KMS-11 (cell line): ENCODE results near the gene PRCC.

ENCODE experiments used
- H2AFZ ChIP-seq: fragments of 200-600 bp; sonication (generic); 2 replicates; pipeline ENCODE4 v1.6.1; 2016; ENCODE audit warnings: antibody characterized with exemption, mixed run types, low read depth
- H3K27ac ChIP-seq: fragments of 200-600 bp; sonication (generic); 2 replicates; pipeline ENCODE4 v1.6.1; 2016; ENCODE audit warnings: mild to moderate bottlenecking, mixed run types
- H3K27me3 ChIP-seq: fragments of 200-600 bp; sonication (generic); 2 replicates; pipeline ENCODE4 v1.6.1; 2017; ENCODE audit warnings: mild to moderate bottlenecking, low read depth, mixed run types, moderate library complexity; ENCODE audit not compliant: insufficient read depth
- H3K36me3 ChIP-seq: fragments of 200-600 bp; sonication (generic); 2 replicates; pipeline ENCODE4 v1.6.1; 2017; ENCODE audit warnings: mild to moderate bottlenecking, mixed run types; ENCODE audit not compliant: insufficient read depth
- H3K4me1 ChIP-seq: fragments of 200-600 bp; sonication (generic); 2 replicates; pipeline ENCODE4 v1.6.1; 2016; ENCODE audit warnings: mild to moderate bottlenecking, low read depth, mixed run types; ENCODE audit not compliant: poor library complexity, severe bottlenecking
- H3K4me2 ChIP-seq: fragments of 200-600 bp; sonication (generic); 2 replicates; pipeline ENCODE4 v1.7.0; 2016; ENCODE audit warnings: mild to moderate bottlenecking, mixed run types
- H3K4me3 ChIP-seq: fragments of 200-600 bp; sonication (generic); IDR thresholded peaks from 2 replicates; pipeline ENCODE4 v1.6.1; 2017; ENCODE audit warnings: low read depth, low read length, mixed read lengths; ENCODE audit not compliant: insufficient read depth
- H3K79me2 ChIP-seq: fragments of 200-600 bp; sonication (generic); 2 replicates; pipeline ENCODE4 v1.6.1; 2016; ENCODE audit warnings: low read depth, mixed run types; ENCODE audit not compliant: insufficient read depth
- H3K9ac ChIP-seq: fragments of 200-600 bp; sonication (generic); 2 replicates; pipeline ENCODE4 v1.6.1; 2016; ENCODE audit warnings: mild to moderate bottlenecking, mixed run types
- H4K20me1 ChIP-seq: fragments of 200-600 bp; sonication (generic); 2 replicates; pipeline ENCODE4 v1.6.1; 2016; ENCODE audit warnings: mild to moderate bottlenecking, mixed run types; ENCODE audit not compliant: insufficient read depth
- TF ChIP-seq, protein P1 (sequence below): fragments of 200-600 bp; sonication (generic); conservative IDR thresholded peaks from 2 replicates; pipeline ENCODE4 v1.6.1; 2017; ENCODE audit warnings: low read depth, mild to moderate bottlenecking, antibody characterized with exemption, low read length, moderate library complexity, mixed read lengths

The PRCC gene

DNA sequence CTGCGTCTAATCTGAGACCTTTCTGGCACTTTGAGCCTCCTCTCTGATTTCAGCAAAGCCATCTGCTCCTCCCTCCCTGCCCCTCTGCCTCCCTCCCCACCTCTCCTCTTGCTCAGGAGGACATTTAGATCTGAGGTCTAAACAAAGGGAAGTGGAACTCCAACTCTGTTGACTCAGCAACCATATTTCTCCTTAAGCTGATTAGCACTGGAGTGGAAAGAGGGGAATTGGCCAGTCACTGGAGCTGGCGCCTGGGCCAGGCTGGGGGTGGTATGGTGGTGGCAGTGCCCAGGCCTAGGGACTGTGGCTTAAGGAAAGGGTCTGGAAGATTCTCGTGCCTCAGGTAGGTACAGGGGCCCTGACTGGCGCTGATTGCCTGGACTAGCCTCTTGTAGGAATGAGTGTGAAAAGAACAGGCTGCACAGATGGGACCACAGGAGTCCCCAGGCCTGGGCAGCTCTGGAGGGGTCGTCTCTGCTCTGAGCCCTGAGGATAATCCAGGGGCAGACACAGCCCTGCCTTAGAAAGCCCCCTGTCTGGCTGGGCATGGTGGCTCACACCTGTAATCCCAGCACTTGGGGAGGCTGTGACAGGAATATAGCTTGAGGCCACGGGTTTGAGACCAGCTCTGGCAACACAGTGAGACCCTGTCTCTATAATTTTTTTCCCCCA is 37.4 kb downstream of the PRCC start:
- peaks cover 13% of the 10 kb centered on the region for H3K4me1 ChIP-seq
- H4K20me1 ChIP-seq = no peaks in the 10 kb centered on the region
- H3K79me2 ChIP-seq = no peaks in the 10 kb centered on the region
- H2AFZ ChIP-seq = no peak overlapping the region
- peaks cover 5% of the 10 kb centered on the region; the same call in 1 of the 2 replicates for H3K36me3 ChIP-seq
- H3K4me3 ChIP-seq = no peak overlapping the region
- no peak overlapping the region for H3K4me2 ChIP-seq
- TF ChIP-seq, protein P1, sequence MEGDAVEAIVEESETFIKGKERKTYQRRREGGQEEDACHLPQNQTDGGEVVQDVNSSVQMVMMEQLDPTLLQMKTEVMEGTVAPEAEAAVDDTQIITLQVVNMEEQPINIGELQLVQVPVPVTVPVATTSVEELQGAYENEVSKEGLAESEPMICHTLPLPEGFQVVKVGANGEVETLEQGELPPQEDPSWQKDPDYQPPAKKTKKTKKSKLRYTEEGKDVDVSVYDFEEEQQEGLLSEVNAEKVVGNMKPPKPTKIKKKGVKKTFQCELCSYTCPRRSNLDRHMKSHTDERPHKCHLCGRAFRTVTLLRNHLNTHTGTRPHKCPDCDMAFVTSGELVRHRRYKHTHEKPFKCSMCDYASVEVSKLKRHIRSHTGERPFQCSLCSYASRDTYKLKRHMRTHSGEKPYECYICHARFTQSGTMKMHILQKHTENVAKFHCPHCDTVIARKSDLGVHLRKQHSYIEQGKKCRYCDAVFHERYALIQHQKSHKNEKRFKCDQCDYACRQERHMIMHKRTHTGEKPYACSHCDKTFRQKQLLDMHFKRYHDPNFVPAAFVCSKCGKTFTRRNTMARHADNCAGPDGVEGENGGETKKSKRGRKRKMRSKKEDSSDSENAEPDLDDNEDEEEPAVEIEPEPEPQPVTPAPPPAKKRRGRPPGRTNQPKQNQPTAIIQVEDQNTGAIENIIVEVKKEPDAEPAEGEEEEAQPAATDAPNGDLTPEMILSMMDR = no peak
- H3K9ac ChIP-seq = no peak overlapping the region
- no peak overlapping the region for H3K27ac ChIP-seq
- H3K27me3 ChIP-seq = no peaks in the 10 kb centered on the region

DNA sequence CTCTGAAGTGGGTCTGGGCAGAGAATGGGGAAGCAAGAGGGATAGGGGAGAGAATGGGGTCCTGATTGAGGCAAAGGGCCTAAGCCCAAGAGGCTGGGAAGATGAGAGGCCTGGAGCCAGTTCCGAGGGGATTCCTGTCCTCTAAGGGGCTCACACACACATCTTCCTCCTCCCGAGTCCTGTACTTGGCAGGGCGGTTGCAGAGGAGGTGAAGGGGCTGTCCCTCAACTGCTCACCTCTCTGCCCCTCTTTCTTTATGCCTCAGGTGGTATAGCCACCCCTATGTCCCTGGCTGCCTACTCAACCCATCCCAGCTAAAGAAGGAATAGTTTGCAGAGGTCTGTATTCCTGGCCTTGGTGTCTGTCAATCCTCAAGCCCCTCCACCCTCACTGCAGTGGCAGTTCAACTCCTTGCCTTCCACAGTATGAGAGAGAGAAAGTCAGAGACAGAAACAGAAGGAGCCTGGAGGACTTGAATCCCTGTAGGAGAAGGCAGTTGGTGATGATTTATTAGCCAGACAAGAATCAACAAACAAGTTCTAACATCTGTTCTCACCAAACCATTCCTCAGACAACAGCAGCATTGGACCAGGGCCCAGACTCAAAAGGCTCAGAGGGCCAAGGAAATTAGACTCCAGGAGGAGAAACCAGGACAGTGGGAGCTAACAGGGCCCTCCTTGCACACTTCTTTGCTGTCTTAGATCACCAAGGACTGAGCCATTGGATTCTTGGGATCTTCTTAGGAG is 38.6 kb downstream of the PRCC start:
- Histone ChIP-seq H2AFZ (no peak overlapping the region), H3K4me2 (no peak overlapping the region), H3K27ac (no peak overlapping the region), H3K4me3 (no peak overlapping the region), H4K20me1 (no peaks in the 10 kb centered on the region), H3K9ac (no peak overlapping the region), H3K27me3 (no peaks in the 10 kb centered on the region), H3K4me1 (peaks cover 13% of the 10 kb centered on the region), H3K79me2 (no peaks in the 10 kb centered on the region), H3K36me3 (peaks cover under 1% of the 10 kb centered on the region; the same call in 1 of the 2 replicates)
- TF ChIP-seq, protein P1 = no peak

DNA sequence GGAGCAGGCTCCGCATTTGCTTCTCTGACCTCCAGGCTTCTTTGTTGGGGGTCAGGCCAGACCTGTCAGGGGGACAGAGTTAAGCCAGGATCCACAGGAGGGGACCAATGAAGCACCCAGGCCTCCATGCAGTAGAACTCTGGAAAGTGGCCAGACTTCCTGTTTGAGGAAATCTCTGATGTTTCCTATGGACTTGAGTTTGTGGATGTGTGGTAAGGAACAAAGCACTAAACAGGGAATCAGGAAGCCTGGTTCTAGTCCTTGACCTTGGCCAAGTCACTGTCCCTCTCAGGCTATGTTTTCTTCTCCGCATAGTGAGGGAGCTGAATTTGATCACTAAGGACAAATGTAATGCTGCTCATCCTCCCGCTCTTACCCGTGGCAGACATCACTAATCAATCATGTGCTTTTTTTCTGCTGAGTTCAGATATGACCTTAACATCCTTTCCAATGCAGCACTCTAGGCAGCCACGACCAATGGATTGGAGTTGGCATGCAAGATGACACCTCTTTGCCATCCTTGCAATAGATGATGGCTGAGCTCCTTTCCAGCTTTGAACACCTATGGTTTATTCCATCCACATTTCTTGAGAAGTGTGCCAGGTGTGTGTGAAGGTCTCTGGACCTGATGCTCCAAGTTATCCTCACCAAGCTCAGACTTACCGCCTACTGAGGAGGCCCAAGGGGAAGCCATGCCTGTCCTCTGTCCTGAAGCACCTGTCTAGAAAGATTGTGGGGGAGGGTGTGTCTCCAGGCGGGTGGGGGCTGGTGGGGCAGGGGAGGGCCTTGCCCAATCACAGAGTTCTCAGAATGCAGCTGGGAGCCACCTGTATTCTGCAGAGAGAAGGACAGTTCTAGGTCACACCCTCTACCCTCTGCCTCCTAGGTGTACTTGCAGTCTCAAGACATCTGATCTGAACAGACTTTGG is 39.4 kb downstream of the PRCC start:
- Histone ChIP-seq H3K27me3 (no peaks in the 10 kb centered on the region), H3K36me3 (no peaks in the 10 kb centered on the region), H3K4me2 (no peak overlapping the region), H3K4me3 (no peak overlapping the region), H3K9ac (no peak overlapping the region), H2AFZ (no peak overlapping the region), H3K4me1 (peaks cover 13% of the 10 kb centered on the region), H3K79me2 (no peaks in the 10 kb centered on the region), H3K27ac (no peak overlapping the region), H4K20me1 (no peaks in the 10 kb centered on the region)
- TF ChIP-seq, protein P1 = no peak

DNA sequence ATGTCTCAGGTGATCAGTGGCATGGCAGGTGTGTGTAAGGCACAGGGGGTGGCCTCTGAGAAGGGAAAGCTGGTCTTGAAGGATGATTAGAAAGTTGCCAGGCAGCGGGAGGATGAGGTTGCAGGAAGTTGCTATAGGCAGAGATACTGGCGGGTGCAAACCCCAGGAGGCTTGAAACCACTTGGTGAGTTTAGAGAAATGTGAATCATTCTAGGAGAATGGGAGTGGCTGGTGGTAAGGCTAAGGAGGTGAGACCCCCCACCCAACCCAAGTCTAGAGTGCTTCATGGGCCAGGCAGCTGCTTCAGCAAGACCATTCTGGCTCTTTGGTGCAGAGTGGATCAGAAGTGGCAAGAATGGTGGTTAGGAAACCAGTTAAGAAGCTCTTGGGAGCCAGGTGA is 40.3 kb downstream of the PRCC start:
- no peak overlapping the region for H3K9ac ChIP-seq
- peaks cover 13% of the 10 kb centered on the region for H3K4me1 ChIP-seq
- TF ChIP-seq, protein P1 = no peak

More for the DNA sequence above, 40.3 kb downstream of the PRCC start:
- no peaks in the 10 kb centered on the region for H3K36me3 ChIP-seq
- H3K4me3 ChIP-seq = no peak overlapping the region
- H4K20me1 ChIP-seq = no peaks in the 10 kb centered on the region
- H3K79me2 ChIP-seq = no peaks in the 10 kb centered on the region
- H3K4me2 ChIP-seq = no peak overlapping the region
- H3K27me3 ChIP-seq = no peaks in the 10 kb centered on the region
- no peak overlapping the region for H3K27ac ChIP-seq
- no peak overlapping the region for H2AFZ ChIP-seq
